Neural cell (in vitro differentiated cells): ENCODE results near the gene HS6ST1.

Source experiments
- EP300 ChIP-seq: fragments of 450-650 bp; conservative IDR thresholded peaks from 2 replicates; pipeline ENCODE4 v1.6.1; 2014; ENCODE audit warnings: antibody characterized with exemption, mild to moderate bottlenecking, moderate library complexity; ENCODE audit not compliant: poor library complexity, severe bottlenecking
- EZH2 ChIP-seq: fragments of 200-600, 300-800 bp; shearing (Covaris generic), sonication (generic); IDR thresholded peaks from 2 replicates; pipeline ENCODE4 v1.6.1; 2014; ENCODE audit warnings: antibody characterized with exemption, low read length, borderline replicate concordance, mild to moderate bottlenecking; ENCODE audit not compliant: insufficient read depth, poor library complexity, severe bottlenecking
- MXI1 ChIP-seq: fragments of 450-650 bp; conservative IDR thresholded peaks from 2 replicates; pipeline ENCODE4 v1.6.1; 2014; ENCODE audit warnings: antibody characterized with exemption, mild to moderate bottlenecking; ENCODE audit not compliant: poor library complexity, severe bottlenecking
- POLR2AphosphoS5 ChIP-seq: IDR thresholded peaks from 2 replicates; pipeline ENCODE4 v1.6.1; 2012
- SMC3 ChIP-seq: fragments of 450-650 bp; conservative IDR thresholded peaks from 2 replicates; pipeline ENCODE4 v1.6.1; 2014; ENCODE audit warnings: antibody characterized with exemption, mild to moderate bottlenecking, moderate library complexity; ENCODE audit not compliant: poor library complexity
- TF ChIP-seq, protein P1 (sequence below): fragments of 450-650 bp; IDR thresholded peaks from 2 replicates; pipeline ENCODE4 v1.5.1; 2014; ENCODE audit warnings: antibody characterized with exemption, mild to moderate bottlenecking, moderate library complexity; ENCODE audit not compliant: poor library complexity, severe bottlenecking

DNA sequence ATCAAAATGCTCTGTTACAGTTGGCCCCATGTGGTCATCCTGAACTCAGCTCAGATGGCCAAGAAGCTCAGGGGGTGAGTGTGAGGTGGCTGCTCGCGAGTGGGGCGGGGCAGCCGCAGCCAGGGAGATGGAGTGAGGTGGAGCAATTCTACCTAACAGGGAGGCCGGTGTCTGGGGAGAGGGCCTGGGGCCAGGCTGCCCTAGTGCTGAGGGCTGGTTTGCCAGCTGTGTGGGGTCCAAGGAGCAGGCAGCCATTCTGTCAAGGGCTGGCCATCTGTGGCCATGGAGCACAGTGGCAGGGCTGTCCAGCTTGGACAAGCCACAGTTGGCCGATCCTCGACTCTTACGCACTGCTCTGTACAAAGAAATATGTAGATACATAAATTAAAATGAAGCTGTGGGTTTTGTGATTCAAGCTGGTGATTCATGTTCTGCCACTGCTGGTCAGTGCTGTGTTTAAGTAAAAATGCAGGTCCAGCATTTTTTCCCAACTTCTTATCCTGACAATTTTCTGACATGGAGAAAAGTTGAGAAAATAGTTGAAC, 82.1 kb downstream of the HS6ST1 start:
- TF ChIP-seq, protein P1, sequence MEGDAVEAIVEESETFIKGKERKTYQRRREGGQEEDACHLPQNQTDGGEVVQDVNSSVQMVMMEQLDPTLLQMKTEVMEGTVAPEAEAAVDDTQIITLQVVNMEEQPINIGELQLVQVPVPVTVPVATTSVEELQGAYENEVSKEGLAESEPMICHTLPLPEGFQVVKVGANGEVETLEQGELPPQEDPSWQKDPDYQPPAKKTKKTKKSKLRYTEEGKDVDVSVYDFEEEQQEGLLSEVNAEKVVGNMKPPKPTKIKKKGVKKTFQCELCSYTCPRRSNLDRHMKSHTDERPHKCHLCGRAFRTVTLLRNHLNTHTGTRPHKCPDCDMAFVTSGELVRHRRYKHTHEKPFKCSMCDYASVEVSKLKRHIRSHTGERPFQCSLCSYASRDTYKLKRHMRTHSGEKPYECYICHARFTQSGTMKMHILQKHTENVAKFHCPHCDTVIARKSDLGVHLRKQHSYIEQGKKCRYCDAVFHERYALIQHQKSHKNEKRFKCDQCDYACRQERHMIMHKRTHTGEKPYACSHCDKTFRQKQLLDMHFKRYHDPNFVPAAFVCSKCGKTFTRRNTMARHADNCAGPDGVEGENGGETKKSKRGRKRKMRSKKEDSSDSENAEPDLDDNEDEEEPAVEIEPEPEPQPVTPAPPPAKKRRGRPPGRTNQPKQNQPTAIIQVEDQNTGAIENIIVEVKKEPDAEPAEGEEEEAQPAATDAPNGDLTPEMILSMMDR, result no peak
- TF ChIP-seq EP300, result no peak
- TF ChIP-seq SMC3, result no peak
- no peak for TF ChIP-seq EZH2
- no peak for TF ChIP-seq POLR2AphosphoS5
- TF ChIP-seq MXI1, result no peak
